ENCODE data around the gene KLRF2. TPM values are rescaled to one million over a fixed set of nuclear protein-coding genes. Genes with fewer than 3 reads are reported as not detected.

Gene KLRF2
- total and polyA plus RNA-seq, 2 experiments from 2014 or later = not detected

DNA sequence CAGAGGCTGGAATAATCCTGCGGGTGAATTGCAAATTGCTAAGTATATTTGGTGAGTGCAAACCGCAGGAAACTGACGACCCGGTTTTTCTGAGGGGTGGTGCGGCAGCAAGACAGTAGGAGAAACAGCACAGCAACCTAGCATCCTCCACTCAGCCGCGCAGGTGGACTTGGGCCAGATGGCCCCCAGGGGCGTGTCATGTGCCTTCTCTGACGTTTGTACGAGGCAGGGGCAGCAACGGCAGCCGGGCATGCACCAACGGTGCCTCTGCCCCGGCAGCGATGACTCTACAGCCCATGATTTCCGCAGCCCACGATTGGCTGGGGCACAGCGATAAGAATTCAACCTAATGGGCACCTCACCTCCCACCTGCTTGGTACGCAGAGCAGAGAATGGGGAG, 62.0 kb downstream of the KLRF2 start:
- H3K36me3 ChIP-seq (ENCODE audit: low read depth) = no peaks in the 10 kb centered on the region
- H3K27me3 ChIP-seq (replicated peaks; ENCODE audit: insufficient read depth) = peaks cover 40% of the 10 kb centered on the region
- H3K4me1 ChIP-seq (ENCODE audit: insufficient read depth) = no peaks in the 10 kb centered on the region
- no peaks in the 10 kb centered on the region for H3K9me3 ChIP-seq (ENCODE audit: low read depth)
- TF ChIP-seq EZH2phosphoT487 (IDR thresholded peaks at IDR 0.05; ENCODE audit: insufficient read depth, low read depth) (no peak), EZH2 (IDR thresholded peaks at IDR 0.05; ENCODE audit: insufficient read depth, poor library complexity, severe bottlenecking) (no peak)
- no peaks in the 10 kb centered on the region for H3K9me2 ChIP-seq (ENCODE audit: insufficient read depth)
- H3K79me2 ChIP-seq (ENCODE audit: insufficient read depth) = no peaks in the 10 kb centered on the region
- no peaks in the 10 kb centered on the region for H3F3A ChIP-seq (ENCODE audit: insufficient read depth)
- no peak overlapping the region for H3K27ac ChIP-seq
- WGBS, 2 experiments (ENCODE audit: low coverage in 1 of 2, low lambda C conversion rate in 2 of 2, missing lambda C conversion rate in 2 of 2) = 38 to 46% methylated on average over 19 of the region's 19 CpGs
- DNase-seq = no peak
- H2AFZ ChIP-seq = no peak overlapping the region
- H3K4me3 ChIP-seq = no peak overlapping the region
- H4K20me1 ChIP-seq (ENCODE audit: insufficient read depth) = no peaks in the 10 kb centered on the region
- no peak overlapping the region for H3K4me2 ChIP-seq (ENCODE audit: unreplicated experiment)
- no peak overlapping the region for H3K9ac ChIP-seq
- in situ Hi-C loops (cut with MboI) = no loop called here

DNA sequence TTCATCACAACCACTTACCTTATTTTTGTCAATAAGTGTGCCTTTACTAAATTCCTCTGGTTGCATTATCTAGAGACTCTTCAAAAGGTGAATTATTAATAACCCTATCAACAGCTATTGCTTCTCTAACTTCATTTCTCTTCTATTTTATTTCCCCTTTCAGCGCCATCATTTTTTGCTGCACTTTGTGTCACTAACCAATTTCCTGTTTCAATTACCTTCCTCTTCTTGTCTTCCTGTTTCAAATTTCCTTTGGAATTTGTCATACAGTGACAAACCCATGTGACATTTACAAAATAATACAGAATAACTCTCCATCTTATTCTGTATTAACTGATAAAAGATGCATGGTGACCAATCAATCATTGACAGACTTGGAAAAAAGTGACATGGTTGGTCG, 63.1 kb downstream of the KLRF2 start:
- H3K4me2 ChIP-seq (ENCODE audit: unreplicated experiment) = no peak overlapping the region
- H3F3A ChIP-seq (ENCODE audit: insufficient read depth) = no peaks in the 10 kb centered on the region
- no peak overlapping the region for H3K4me3 ChIP-seq
- in situ Hi-C loops (cut with MboI) = no loop called here
- no peaks in the 10 kb centered on the region for H3K9me2 ChIP-seq (ENCODE audit: insufficient read depth)
- no peak overlapping the region for H2AFZ ChIP-seq
- H3K36me3 ChIP-seq (ENCODE audit: low read depth) = no peaks in the 10 kb centered on the region
- WGBS, 2 experiments (ENCODE audit: low coverage in 1 of 2, low lambda C conversion rate in 2 of 2, missing lambda C conversion rate in 2 of 2) = 81 to 84% methylated on average over 2 of the region's 2 CpGs
- no peak for DNase-seq
- H3K4me1 ChIP-seq (ENCODE audit: insufficient read depth) = no peaks in the 10 kb centered on the region
- no peaks in the 10 kb centered on the region for H3K9me3 ChIP-seq (ENCODE audit: low read depth)
- H4K20me1 ChIP-seq (ENCODE audit: insufficient read depth) = no peaks in the 10 kb centered on the region
- H3K27me3 ChIP-seq (replicated peaks; ENCODE audit: insufficient read depth) = peaks cover 49% of the 10 kb centered on the region
- no peak overlapping the region for H3K9ac ChIP-seq
- no peak overlapping the region for H3K27ac ChIP-seq
- TF ChIP-seq EZH2 (IDR thresholded peaks at IDR 0.05; ENCODE audit: insufficient read depth, poor library complexity, severe bottlenecking) = no peak
- no peak for TF ChIP-seq EZH2phosphoT487 (IDR thresholded peaks at IDR 0.05; ENCODE audit: insufficient read depth, low read depth)
- no peaks in the 10 kb centered on the region for H3K79me2 ChIP-seq (ENCODE audit: insufficient read depth)

Other genes starting within 250 kb of the KLRF2 start
- 0.54 and 6.6 TPM in 2 replicates for gene CLEC2D, start 211.8 kb upstream of the KLRF2 start, total RNA-seq (2014; rRNA removed; shearing (Covaris generic))
- gene CLEC2D, start 211.8 kb upstream of the KLRF2 start, polyA plus RNA-seq (2016; fragmentation: Nextera tagmentation; extraction: Ambion mirVana) = 1.1 and 2.8 TPM in 2 replicates
- not detected in 2 replicates for gene CLECL1, start 148.4 kb upstream of the KLRF2 start, total RNA-seq (2014; rRNA removed; shearing (Covaris generic))
- not detected in 2 replicates for gene CLECL1, start 148.4 kb upstream of the KLRF2 start, polyA plus RNA-seq (2016; fragmentation: Nextera tagmentation; extraction: Ambion mirVana)
- gene CD69, start 120.6 kb upstream of the KLRF2 start, total RNA-seq (2014; rRNA removed; shearing (Covaris generic)) = not detected in 2 replicates
- not detected in 2 replicates for gene CD69, start 120.6 kb upstream of the KLRF2 start, polyA plus RNA-seq (2016; fragmentation: Nextera tagmentation; extraction: Ambion mirVana)
- not detected in 2 replicates for gene KLRF1, start 54.0 kb upstream of the KLRF2 start, total RNA-seq (2014; rRNA removed; shearing (Covaris generic))
- not detected in 2 replicates for gene KLRF1, start 54.0 kb upstream of the KLRF2 start, polyA plus RNA-seq (2016; fragmentation: Nextera tagmentation; extraction: Ambion mirVana)
- gene CLEC2B, start 12.1 kb upstream of the KLRF2 start, total RNA-seq (2014; rRNA removed; shearing (Covaris generic)) = 6.2 and 7.2 TPM in 2 replicates
- gene CLEC2B, start 12.1 kb upstream of the KLRF2 start, polyA plus RNA-seq (2016; fragmentation: Nextera tagmentation; extraction: Ambion mirVana) = 11.7 and 12.2 TPM in 2 replicates
- not detected in 2 replicates for gene CLEC2A, start 50.9 kb downstream of the KLRF2 start, total RNA-seq (2014; rRNA removed; shearing (Covaris generic))
- not detected in 2 replicates for gene CLEC2A, start 50.9 kb downstream of the KLRF2 start, polyA plus RNA-seq (2016; fragmentation: Nextera tagmentation; extraction: Ambion mirVana)
- not detected in 2 replicates for gene CLEC12A, start 89.9 kb downstream of the KLRF2 start, total RNA-seq (2014; rRNA removed; shearing (Covaris generic))
- gene CLEC12A, start 89.9 kb downstream of the KLRF2 start, polyA plus RNA-seq (2016; fragmentation: Nextera tagmentation; extraction: Ambion mirVana) = not detected in 2 replicates
- gene CLEC1B, start 117.6 kb downstream of the KLRF2 start, total RNA-seq (2014; rRNA removed; shearing (Covaris generic)) = not detected in 2 replicates
- gene CLEC1B, start 117.6 kb downstream of the KLRF2 start, polyA plus RNA-seq (2016; fragmentation: Nextera tagmentation; extraction: Ambion mirVana) = not detected in 2 replicates
- gene CLEC12B, start 129.1 kb downstream of the KLRF2 start, total RNA-seq (2014; rRNA removed; shearing (Covaris generic)) = not detected in 2 replicates
- gene CLEC12B, start 129.1 kb downstream of the KLRF2 start, polyA plus RNA-seq (2016; fragmentation: Nextera tagmentation; extraction: Ambion mirVana) = not detected in 2 replicates
- not detected in 2 replicates for gene CLEC9A, start 149.2 kb downstream of the KLRF2 start, total RNA-seq (2014; rRNA removed; shearing (Covaris generic))
- gene CLEC9A, start 149.2 kb downstream of the KLRF2 start, polyA plus RNA-seq (2016; fragmentation: Nextera tagmentation; extraction: Ambion mirVana) = not detected in 2 replicates
- not detected in 2 replicates for gene CLEC1A, start 217.5 kb downstream of the KLRF2 start, total RNA-seq (2014; rRNA removed; shearing (Covaris generic))
- not detected in 2 replicates for gene CLEC1A, start 217.5 kb downstream of the KLRF2 start, polyA plus RNA-seq (2016; fragmentation: Nextera tagmentation; extraction: Ambion mirVana)
- gene CLEC7A, start 248.7 kb downstream of the KLRF2 start, total RNA-seq (2014; rRNA removed; shearing (Covaris generic)) = not detected in 2 replicates
- not detected in 2 replicates for gene CLEC7A, start 248.7 kb downstream of the KLRF2 start, polyA plus RNA-seq (2016; fragmentation: Nextera tagmentation; extraction: Ambion mirVana)

Data from GM23248 (cell line).